ENCODE measurements around the gene CLTB. TPM values are rescaled to one million over a fixed set of nuclear protein-coding genes. Genes with fewer than 3 reads are reported as not detected.

The CLTB gene
- total RNA-seq, 1 donor from 2014 or later: 84.7 TPM

- no peak for DNase-seq
Observed at GRCh38 chr5:176401281-176402205, 14.8 kb downstream of the CLTB start.

- DNase-seq: no peak
Observed at GRCh38 chr5:176400382-176401156, 15.8 kb downstream of the CLTB start.

GRCh38 chr5:176397736-176398420 is 18.5 kb downstream of the CLTB start:
- no peak for DNase-seq

- no peak for DNase-seq
Observed at GRCh38 chr5:176396330-176396729, 20.0 kb downstream of the CLTB start.

GRCh38 chr5:176394881-176395675 is 21.3 kb downstream of the CLTB start:
- DNase-seq: no peak

- no peak for DNase-seq
Observed at GRCh38 chr5:176394096-176394495, 22.2 kb downstream of the CLTB start.

GRCh38 chr5:176392526-176392925 is 23.8 kb downstream of the CLTB start:
- DNase-seq: peak; percentile 14

- no peak for DNase-seq
Observed at GRCh38 chr5:176391999-176392398, 24.3 kb downstream of the CLTB start.

GRCh38 chr5:176391479-176391878 is 24.9 kb downstream of the CLTB start:
- DNase-seq: no peak

GRCh38 chr5:176389135-176390123 is 26.9 kb downstream of the CLTB start:
- no peak for DNase-seq

- peak; percentile 100 for DNase-seq
Observed at GRCh38 chr5:176388444-176389134, 27.8 kb downstream of the CLTB start, which contains the start of the genes HIGD2A and NOP16. Gene HIGD2A, plus strand, starts transcription at chr5:176388751. Its CDS starts 69 bp downstream, at chr5:176388820. Gene NOP16, minus strand, starts transcription at chr5:176388598. Its CDS starts 59 bp downstream, at chr5:176388539.

- DNase-seq: peak; percentile 22
Observed at GRCh38 chr5:176388003-176388443, 28.3 kb downstream of the CLTB start.

GRCh38 chr5:176387384-176387925 is 28.9 kb downstream of the CLTB start:
- no peak for DNase-seq

- no peak for DNase-seq
Observed at GRCh38 chr5:176386491-176386890, 29.8 kb downstream of the CLTB start.

GRCh38 chr5:176384991-176385390 is 31.3 kb downstream of the CLTB start:
- no peak for DNase-seq

- DNase-seq: no peak
Observed at GRCh38 chr5:176384366-176384930, 31.9 kb downstream of the CLTB start.

GRCh38 chr5:176383961-176384360 is 32.4 kb downstream of the CLTB start:
- no peak for DNase-seq

GRCh38 chr5:176383248-176383905 is 33.0 kb downstream of the CLTB start:
- DNase-seq: no peak

Measured in tongue (tissue), 2 donors.